ENCODE results near the gene RSPO4. TPM values are rescaled to one million over a fixed set of nuclear protein-coding genes. Genes with fewer than 3 reads are reported as not detected.

RSPO4 gene
- total and polyA plus RNA-seq, 9 of the 15 experiments (the other 6 are each of a cell fraction or from before 2014, with no cell fraction given), result 0.04 to 0.34 TPM; not detected in 7

GRCh38 chr20:1050440-1050839 is 48.3 kb upstream of the RSPO4 start:
- in situ Hi-C loops (cut with MboI), result no loop called here
- peaks cover 0 to 33% of the 10 kb centered on the region in 2 experiments; a peak in 3 of 5 replicates for H3K27me3 ChIP-seq (ENCODE audit: control insufficient read depth in 2 of 2, insufficient read depth in 2 of 2, low read length in 2 of 2)

More at GRCh38 chr20:1050440-1050839, 48.3 kb upstream of the RSPO4 start:
- ATAC-seq, result no peak
- CTCF ChIA-PET (ENCODE audit: low intra/inter-chr PET ratio), result no interaction called here
- WGBS (ENCODE audit: insufficient coverage, low coverage, missing lambda C conversion rate), result 0% methylated on average over 5 of the region's 6 CpGs
- no peak overlapping the region for H3K4me3 ChIP-seq
- POLR2A ChIA-PET, result no interaction called here
- BruUV-seq (replicated peaks), result no TSS peak
- no peak overlapping the region for H2AFZ ChIP-seq (ENCODE audit: low read depth, low read length)
- H3K27ac ChIP-seq (ENCODE audit: extremely low read depth, low read depth, low read length), result no peak overlapping the region
- H3K9me1 ChIP-seq (ENCODE audit: control insufficient read depth, insufficient read depth, low read length), result no peaks in the 10 kb centered on the region
- no peak for DNase-seq (ENCODE audit: extremely low read depth in 1 of 4, low spot score in 3 of 4)
- no peak for FAIRE-seq
- H3K9ac ChIP-seq (ENCODE audit: insufficient read depth in 1 of 2, low read depth in 2 of 2, low read length in 2 of 2), result no peak overlapping the region
- intact Hi-C loops (cut with micrococcal nuclease), result no loop called here
- no peaks in the 10 kb centered on the region for H4K20me1 ChIP-seq (replicated peaks; ENCODE audit: control insufficient read depth, insufficient read depth, low read length)
- H3K4me1 ChIP-seq (replicated peaks in 1 of 2; ENCODE audit: control insufficient read depth in 2 of 2, insufficient read depth in 2 of 2, low read length in 2 of 2), result no peaks in the 10 kb centered on the region; a peak in 1 of 5 replicates
- no peaks in the 10 kb centered on the region for H3K9me3 ChIP-seq (replicated peaks; ENCODE audit: control insufficient read depth, insufficient read depth, low read depth, low read length)
- H3K4me2 ChIP-seq (ENCODE audit: insufficient read depth, low read length), result no peak overlapping the region
- H3K36me3 ChIP-seq (ENCODE audit: control insufficient read depth, insufficient read depth, low read length), result no peaks in the 10 kb centered on the region
- H3K79me2 ChIP-seq (ENCODE audit: control insufficient read depth, insufficient read depth, low read length), result no peaks in the 10 kb centered on the region
- no peak for TF ChIP-seq ATF7 (IDR thresholded peaks at IDR 0.05)
- TF ChIP-seq MAZ (CRISPR knock-in tag; conservative IDR thresholded peaks at IDR 0.05 in 1 of 2, IDR thresholded peaks at IDR 0.05 in 1 of 2), result no peak
- no peak for TF ChIP-seq SMAD2 (IDR thresholded peaks at IDR 0.05; ENCODE audit: low read depth, low read length)
- TF ChIP-seq ATF2 (CRISPR knock-in tag; IDR thresholded peaks at IDR 0.05), result no peak
- no peak for TF ChIP-seq AFF4 (CRISPR knock-in tag; IDR thresholded peaks at IDR 0.05)
- no peak for TF ChIP-seq ZNF77 (CRISPR knock-in tag; IDR thresholded peaks at IDR 0.05)
- no peak for TF ChIP-seq HOXB6 (CRISPR knock-in tag; IDR thresholded peaks at IDR 0.05; ENCODE audit: borderline replicate concordance)
- no peak for TF ChIP-seq IRF2 (CRISPR knock-in tag; IDR thresholded peaks at IDR 0.05)
- TF ChIP-seq PRPF4 (IDR thresholded peaks at IDR 0.05; ENCODE audit: insufficient read depth, low read depth, low read length, poor library complexity, severe bottlenecking), result no peak
- TF ChIP-seq ZNF740 (CRISPR knock-in tag; IDR thresholded peaks at IDR 0.05), result no peak
- TF ChIP-seq ZNF740 (tag; IDR thresholded peaks at IDR 0.05), result no peak
- no peak for TF ChIP-seq DEAF1 (CRISPR knock-in tag; IDR thresholded peaks at IDR 0.05)
- no peak for TF ChIP-seq CAMTA2 (CRISPR knock-in tag; conservative IDR thresholded peaks at IDR 0.05)
